Measurements from ENCODE around the gene HOXB1.
A peak's percentile ranks its signal among the peaks of the same experiment; 100 is the strongest.

The HOXB1 gene

DNA sequence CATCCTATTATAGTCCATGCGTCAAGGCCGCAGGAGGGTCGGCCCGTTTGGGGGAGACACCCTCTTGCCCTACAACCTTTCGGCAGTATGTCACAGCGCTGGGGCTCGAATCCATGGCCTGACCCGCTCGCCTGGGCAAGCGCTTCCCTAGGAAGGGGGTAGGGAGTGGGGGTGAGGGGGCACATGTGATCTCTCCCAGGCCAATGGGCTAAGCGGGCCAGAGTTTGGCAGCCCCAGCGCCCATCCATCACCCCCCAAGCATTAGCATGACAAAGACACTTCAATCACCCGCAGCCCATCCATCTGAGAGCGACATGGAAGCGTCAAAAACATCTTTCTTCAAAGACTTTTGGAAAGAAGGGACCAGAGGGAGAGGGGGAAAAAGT, at the start of gene HOXB1:
Gene HOXB1, minus strand, starts transcription at position 125 of the 386 bp plus-strand sequence. Its CDS starts 107 bp downstream, at position 18.
- H3K36me3 Mint-ChIP-seq (ENCODE audit: low read depth) = no peaks in the 10 kb centered on the region
- peak within 1 kb of the TSS in 2 of 3 experiments; percentile 14 to 87 for H3K27ac Mint-ChIP-seq
- peaks cover 64% of the 10 kb centered on the region for H3K27me3 Mint-ChIP-seq (ENCODE audit: low read depth)
- H3K4me1 Mint-ChIP-seq = peaks cover 53% of the 10 kb centered on the region
- no peaks in the 10 kb centered on the region for H3K9me3 Mint-ChIP-seq
- TF ChIP-seq, protein P1, sequence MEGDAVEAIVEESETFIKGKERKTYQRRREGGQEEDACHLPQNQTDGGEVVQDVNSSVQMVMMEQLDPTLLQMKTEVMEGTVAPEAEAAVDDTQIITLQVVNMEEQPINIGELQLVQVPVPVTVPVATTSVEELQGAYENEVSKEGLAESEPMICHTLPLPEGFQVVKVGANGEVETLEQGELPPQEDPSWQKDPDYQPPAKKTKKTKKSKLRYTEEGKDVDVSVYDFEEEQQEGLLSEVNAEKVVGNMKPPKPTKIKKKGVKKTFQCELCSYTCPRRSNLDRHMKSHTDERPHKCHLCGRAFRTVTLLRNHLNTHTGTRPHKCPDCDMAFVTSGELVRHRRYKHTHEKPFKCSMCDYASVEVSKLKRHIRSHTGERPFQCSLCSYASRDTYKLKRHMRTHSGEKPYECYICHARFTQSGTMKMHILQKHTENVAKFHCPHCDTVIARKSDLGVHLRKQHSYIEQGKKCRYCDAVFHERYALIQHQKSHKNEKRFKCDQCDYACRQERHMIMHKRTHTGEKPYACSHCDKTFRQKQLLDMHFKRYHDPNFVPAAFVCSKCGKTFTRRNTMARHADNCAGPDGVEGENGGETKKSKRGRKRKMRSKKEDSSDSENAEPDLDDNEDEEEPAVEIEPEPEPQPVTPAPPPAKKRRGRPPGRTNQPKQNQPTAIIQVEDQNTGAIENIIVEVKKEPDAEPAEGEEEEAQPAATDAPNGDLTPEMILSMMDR (IDR thresholded peaks at IDR 0.05; ENCODE audit: unreplicated experiment in 3 of 3) = no peak
- peak within 1 kb of the TSS; percentile 9 to 73 (median 49) for H3K4me3 Mint-ChIP-seq

- Mint-ChIP-seq H3K27me3 (ENCODE audit: low read depth) (peaks cover 69% of the 10 kb centered on the region), H3K9me3 (no peaks in the 10 kb centered on the region), H3K4me1 (peaks cover 83% of the 10 kb centered on the region), H3K36me3 (ENCODE audit: low read depth) (peaks cover 23% of the 10 kb centered on the region), H3K4me3 (peak overlapping the region; percentile 84 to 98 (median 91)), H3K27ac (peak overlapping the region in 1 of 3 experiments; percentile 98)
- TF ChIP-seq, protein P1 (IDR thresholded peaks at IDR 0.05; ENCODE audit: unreplicated experiment in 3 of 3) = no peak
These were observed 49.1 kb upstream of the HOXB1 start for GRCh38 chr17:48579760-48580554.

DNA sequence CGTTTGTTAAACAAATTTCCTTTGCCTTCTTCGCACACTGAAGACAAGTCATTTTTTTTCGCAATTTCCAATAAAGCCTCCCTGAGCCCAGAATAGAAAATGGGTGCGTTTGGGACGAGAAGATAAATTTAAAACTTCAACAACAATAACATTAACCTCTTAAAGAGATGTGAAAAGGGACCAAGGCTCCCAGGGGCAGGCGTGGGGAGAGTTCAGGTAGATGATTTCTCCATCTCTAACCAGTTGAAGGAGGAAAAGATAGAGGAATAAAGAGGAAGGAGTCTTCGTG, 48.6 kb upstream of the HOXB1 start:
- Mint-ChIP-seq H3K4me1 (peaks cover 83% of the 10 kb centered on the region), H3K27me3 (ENCODE audit: low read depth) (peaks cover 69% of the 10 kb centered on the region), H3K36me3 (ENCODE audit: low read depth) (peaks cover 24% of the 10 kb centered on the region), H3K27ac (peak overlapping the region in 1 of 3 experiments; percentile 98), H3K9me3 (no peaks in the 10 kb centered on the region), H3K4me3 (peak overlapping the region; percentile 84 to 98 (median 91))
- TF ChIP-seq, protein P1 (IDR thresholded peaks at IDR 0.05; ENCODE audit: unreplicated experiment in 3 of 3) = no peak

DNA sequence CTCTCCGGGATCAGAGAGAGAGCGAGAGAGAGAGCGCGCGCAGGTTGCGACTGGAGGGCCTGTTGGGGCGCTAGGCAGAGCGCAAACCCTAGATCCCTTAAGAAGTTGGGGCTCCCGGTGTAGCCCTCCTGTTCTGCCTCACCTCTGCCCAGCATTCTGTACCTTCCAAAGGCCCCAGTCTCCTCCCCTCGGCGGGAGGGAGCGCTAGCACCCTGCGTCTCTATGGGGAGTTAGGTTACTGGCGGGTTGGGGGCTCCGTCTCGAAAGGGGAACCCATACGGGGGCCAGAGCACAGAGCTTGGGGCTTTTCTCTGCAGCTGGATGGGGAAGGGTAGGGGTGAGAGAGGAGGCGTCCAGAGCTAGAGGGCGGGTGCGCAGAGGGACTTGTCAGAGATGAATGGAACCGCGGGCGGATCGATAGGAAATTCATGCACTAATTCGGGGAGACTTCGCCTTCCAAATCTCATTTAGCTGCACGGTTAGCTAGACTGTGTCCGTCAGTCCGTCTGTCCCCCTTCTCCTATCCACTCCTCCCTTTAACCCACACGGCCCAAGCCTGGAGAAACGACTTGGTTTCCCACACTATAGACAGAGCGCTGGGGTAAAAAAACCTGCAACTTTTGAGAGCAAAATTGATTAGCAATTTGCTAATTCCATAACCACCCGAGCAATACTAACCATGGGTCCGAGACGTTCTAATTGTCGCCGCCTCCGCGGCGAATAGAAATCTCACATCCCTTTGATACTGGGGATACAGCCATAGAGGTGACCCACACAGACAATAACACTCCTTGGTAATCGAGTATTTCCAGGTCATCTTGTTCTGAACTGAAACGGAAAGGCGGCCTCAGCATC, 48.0 kb upstream of the HOXB1 start:
- Mint-ChIP-seq H3K9me3 (no peaks in the 10 kb centered on the region), H3K4me1 (peaks cover 83% of the 10 kb centered on the region), H3K4me3 (peak overlapping the region; percentile 84 to 98 (median 91)), H3K27me3 (ENCODE audit: low read depth) (peaks cover 69% of the 10 kb centered on the region), H3K27ac (peak overlapping the region in 1 of 3 experiments; percentile 98), H3K36me3 (ENCODE audit: low read depth) (peaks cover 28% of the 10 kb centered on the region)
- TF ChIP-seq, protein P1 (IDR thresholded peaks at IDR 0.05; ENCODE audit: unreplicated experiment in 3 of 3) = no peak

- Mint-ChIP-seq H3K4me3 (peak within 1 kb of the TSS; percentile 93 to 98 (median 94)), H3K27ac (peak within 1 kb of the TSS in 1 of 3 experiments; percentile 98), H3K27me3 (ENCODE audit: low read depth) (peaks cover 69% of the 10 kb centered on the region), H3K4me1 (peaks cover 83% of the 10 kb centered on the region), H3K36me3 (ENCODE audit: low read depth) (peaks cover 32% of the 10 kb centered on the region), H3K9me3 (no peaks in the 10 kb centered on the region)
- TF ChIP-seq, protein P1 (IDR thresholded peaks at IDR 0.05; ENCODE audit: unreplicated experiment in 3 of 3) = no peak
These were observed 47.3 kb upstream of the HOXB1 start, which contains the start of gene HOXB4 for GRCh38 chr17:48577946-48578615. TSS of gene HOXB4 (minus strand) at chr17:48578350. CDS start at chr17:48578319, 31 bp downstream.
